Common myeloid progenitor, CD34-positive (primary cell): Measurements from ENCODE around the gene FSCN2.
A peak's percentile ranks its signal among the peaks of the same experiment; 100 is the strongest.

Experiments used
- CTCF ChIA-PET: fragments of 350-600 bp; sonication (Branson Sonifier 250); formaldehyde crosslinking; loops from one replicate; lab custom pipeline; 2021; ENCODE audit warnings: antibody characterized with exemption; lab: Charles Lee
- POLR2A ChIA-PET: fragments of 350-600 bp; sonication (Branson Sonifier 250); formaldehyde crosslinking; loops from one replicate; lab custom pipeline; 2021; ENCODE audit warnings: antibody characterized with exemption; lab: Charles Lee
- DNase-seq, 3 donors: peaks; one replicate each; pipeline versions ENCODE4 v3.0.0 to v3.0.0-alpha.2; 2013
- H3K27ac ChIP-seq, 2 experiments: 1 replicate in 1 of 2; 2 replicates in 1 of 2; pipeline ENCODE4 v1.7.0; 2013; ENCODE audit warnings: inconsistent platforms in 2 of 2, low read length in 2 of 2, mild to moderate bottlenecking in 2 of 2, low read depth in 1 of 2, moderate library complexity in 1 of 2; ENCODE audit not compliant: severe bottlenecking in 2 of 2, insufficient read depth in 1 of 2, poor library complexity in 1 of 2
- H3K27me3 ChIP-seq, 5 experiments: replicated peaks in 2 of 5; 1 replicate in 3 of 5; 2 replicates in 2 of 5; pipeline versions ENCODE4 v1.6.1 to v1.7.0; 2013; ENCODE audit warnings: low read length in 4 of 5, mild to moderate bottlenecking in 2 of 5, moderate library complexity in 2 of 5, inconsistent platforms in 1 of 5; ENCODE audit not compliant: insufficient read depth in 5 of 5, control insufficient read depth in 4 of 5
- H3K36me3 ChIP-seq, 4 experiments: 1 replicate in 2 of 4; 2 replicates in 2 of 4; pipeline versions ENCODE4 v1.6.1 to v1.7.0; 2013; ENCODE audit warnings: low read length in 3 of 4, control low read depth in 1 of 4, mild to moderate bottlenecking in 1 of 4; ENCODE audit not compliant: control insufficient read depth in 4 of 4, insufficient read depth in 4 of 4
- H3K4me1 ChIP-seq, 4 experiments: 1 replicate in 3 of 4; 2 replicates in 1 of 4; pipeline versions ENCODE4 v1.6.1 to v1.7.1; 2013; ENCODE audit warnings: low read length in 3 of 4, mild to moderate bottlenecking in 3 of 4, control low read depth in 1 of 4, inconsistent platforms in 1 of 4, moderate library complexity in 1 of 4; ENCODE audit not compliant: control insufficient read depth in 4 of 4, insufficient read depth in 4 of 4; ENCODE audit errors: control extremely low read depth in 1 of 4
- H3K4me3 ChIP-seq, 7 experiments: 1 replicate in 4 of 7; 2 replicates in 3 of 7; pipeline versions ENCODE4 v1.5.1 to v1.7.0; 2013; ENCODE audit warnings: mild to moderate bottlenecking in 7 of 7, low read length in 6 of 7, moderate library complexity in 6 of 7, inconsistent platforms in 2 of 7, low read depth in 2 of 7, control low read depth in 1 of 7; ENCODE audit not compliant: insufficient read depth in 4 of 7, control insufficient read depth in 1 of 7; ENCODE audit errors: extremely low read depth in 1 of 7
- H3K9me3 ChIP-seq, 5 experiments: 1 replicate in 4 of 5; 2 replicates in 1 of 5; pipeline versions ENCODE4 v1.6.1 to v1.7.1; 2013; ENCODE audit warnings: low read length in 4 of 5, mild to moderate bottlenecking in 2 of 5, inconsistent platforms in 1 of 5, low read depth in 1 of 5, moderate library complexity in 1 of 5; ENCODE audit not compliant: control insufficient read depth in 4 of 5, insufficient read depth in 2 of 5; ENCODE audit errors: control extremely low read depth in 1 of 5
- WGBS: methylation state at CpG from one replicate; pipeline ENCODE4 v1.1.5; 2013; ENCODE audit not compliant: insufficient coverage; 5-methylcytosine and 5-hydroxymethylcytosine counted together

FSCN2 gene

DNA sequence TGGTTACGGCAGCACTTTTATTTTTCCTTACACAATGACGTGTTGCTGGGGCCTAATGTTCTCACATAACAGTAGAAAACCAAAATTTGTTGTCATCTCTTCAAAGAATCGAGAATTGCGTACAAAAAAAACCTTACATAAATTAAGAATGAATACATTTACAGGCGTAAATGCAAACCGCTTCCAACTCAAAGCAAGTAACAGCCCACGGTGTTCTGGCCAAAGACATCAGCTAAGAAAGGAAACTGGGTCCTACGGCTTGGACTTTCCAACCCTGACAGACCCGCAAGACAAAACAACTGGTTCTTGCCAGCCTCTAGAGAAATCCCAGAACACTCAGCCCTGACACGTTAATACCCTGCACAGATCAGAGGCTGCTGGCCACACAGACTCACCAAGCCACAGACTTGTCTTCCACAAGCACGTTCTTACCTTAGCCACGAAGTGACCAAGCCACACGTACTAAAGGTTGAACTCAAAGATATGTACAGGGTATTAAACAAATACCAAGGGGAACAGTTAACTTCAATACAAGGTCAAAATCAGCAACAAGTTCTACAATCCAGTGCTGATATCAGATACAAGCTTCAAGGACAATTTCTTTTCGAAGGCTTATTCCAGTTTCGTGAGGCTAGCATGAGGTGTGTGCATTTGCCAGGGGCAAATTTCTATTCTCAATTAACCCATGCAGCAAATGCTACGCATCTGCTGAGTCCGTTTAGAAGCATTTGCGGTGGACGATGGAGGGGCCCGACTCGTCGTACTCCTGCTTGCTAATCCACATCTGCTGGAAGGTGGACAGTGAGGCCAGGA lies 18.0 kb upstream of the FSCN2 start:
- H3K4me3 ChIP-seq: peak overlapping the region in 6 of 7 experiments; percentile 79 to 94 (median 90)
- H3K4me1 ChIP-seq: peaks cover 4 to 52% (median 47%) of the 10 kb centered on the region in 4 experiments
- no peaks in the 10 kb centered on the region for H3K27me3 ChIP-seq
- no peaks in the 10 kb centered on the region for H3K9me3 ChIP-seq
- 19% methylated on average over 19 of the region's 22 CpGs for WGBS
- ChIA-PET POLR2A (interaction anchor here (2.5 kb wide), 1 partner anchor 12 kb away, joined by 6 read pairs; no protein-coding TSS in a partner anchor), CTCF (interaction anchor here (0.9 to 1.7 kb wide), 5 partner anchors 12 to 204 kb away, joined by 3 to 5 read pairs (median 3); no protein-coding TSS in a partner anchor)
- peaks cover 0 to 36% (median 25%) of the 10 kb centered on the region in 4 experiments for H3K36me3 ChIP-seq
- no peak for DNase-seq
- H3K27ac ChIP-seq: peak overlapping the region in 1 of 2 experiments; percentile 79

DNA sequence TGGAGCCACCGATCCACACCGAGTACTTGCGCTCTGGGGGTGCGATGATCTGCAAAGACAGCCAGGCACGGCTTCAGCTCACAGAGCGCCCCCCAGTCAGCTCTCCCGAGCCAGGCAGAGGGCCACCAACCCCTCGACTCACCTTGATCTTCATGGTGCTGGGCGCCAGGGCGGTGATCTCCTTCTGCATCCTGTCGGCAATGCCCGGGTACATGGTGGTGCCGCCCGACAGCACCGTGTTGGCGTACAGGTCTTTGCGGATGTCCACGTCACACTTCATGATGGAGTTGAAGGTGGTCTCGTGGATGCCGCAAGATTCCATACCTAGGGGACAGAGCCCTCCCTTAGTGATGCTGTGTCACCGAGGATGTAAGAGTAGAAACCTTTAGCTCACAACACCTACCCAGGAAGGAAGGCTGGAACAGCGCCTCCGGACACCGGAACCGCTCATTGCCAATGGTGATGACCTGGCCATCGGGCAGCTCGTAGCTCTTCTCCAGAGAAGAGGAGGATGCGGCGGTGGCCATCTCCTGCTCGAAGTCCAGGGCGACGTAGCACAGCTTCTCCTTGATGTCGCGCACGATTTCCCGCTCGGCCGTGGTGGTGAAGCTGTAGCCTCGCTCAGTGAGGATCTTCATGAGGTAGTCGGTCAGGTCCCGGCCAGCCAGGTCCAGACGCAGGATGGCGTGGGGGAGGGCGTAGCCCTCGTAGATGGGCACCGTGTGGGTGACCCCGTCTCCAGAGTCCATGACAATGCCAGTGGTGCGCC lies 17.2 kb upstream of the FSCN2 start:
- POLR2A ChIA-PET: interaction anchor here (2.5 kb wide), 1 partner anchor 13 kb away, joined by 6 read pairs; no protein-coding TSS in a partner anchor
- H3K4me3 ChIP-seq: peak overlapping the region; percentile 67 to 94 (median 90)
- H3K36me3 ChIP-seq: peaks cover 0 to 36% (median 25%) of the 10 kb centered on the region in 4 experiments
- H3K27me3 ChIP-seq: no peaks in the 10 kb centered on the region
- WGBS: 9% methylated on average over 48 of the region's 48 CpGs
- no peak for DNase-seq
- H3K4me1 ChIP-seq: peaks cover 4 to 59% (median 55%) of the 10 kb centered on the region in 4 experiments
- peak overlapping the region; percentile 40 to 79 for H3K27ac ChIP-seq
- H3K9me3 ChIP-seq: no peaks in the 10 kb centered on the region
- CTCF ChIA-PET: interaction anchor here (0.9 to 2.0 kb wide), 5 partner anchors 13 to 205 kb away, joined by 3 to 6 read pairs (median 3); no protein-coding TSS in a partner anchor

DNA sequence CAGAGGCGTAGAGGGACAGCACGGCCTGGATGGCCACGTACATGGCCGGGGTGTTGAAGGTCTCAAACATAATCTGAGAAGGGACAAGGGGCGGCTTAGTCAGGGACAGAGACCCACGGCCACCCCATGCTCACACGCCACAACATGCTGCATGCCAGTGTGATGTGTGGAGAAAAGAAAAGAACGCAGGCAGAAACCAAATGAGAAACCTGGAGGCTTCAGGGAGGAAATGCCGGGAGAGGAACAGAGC lies 16.7 kb upstream of the FSCN2 start:
- ChIA-PET POLR2A (interaction anchor here (0.6 to 2.5 kb wide), 2 partner anchors 14 to 313 kb away, joined by 4 to 6 read pairs; no protein-coding TSS in a partner anchor), CTCF (interaction anchor here (1.1 to 2.0 kb wide), 3 partner anchors 13 to 205 kb away, joined by 3 to 6 read pairs (median 3); no protein-coding TSS in a partner anchor)
- H3K27me3 ChIP-seq: no peaks in the 10 kb centered on the region
- peak overlapping the region; percentile 67 to 94 (median 90) for H3K4me3 ChIP-seq
- peak overlapping the region; percentile 40 to 79 for H3K27ac ChIP-seq
- DNase-seq: no peak
- H3K4me1 ChIP-seq: peaks cover 4 to 62% (median 57%) of the 10 kb centered on the region in 4 experiments
- no peaks in the 10 kb centered on the region for H3K9me3 ChIP-seq
- 8% methylated on average over 9 of the region's 9 CpGs for WGBS
- H3K36me3 ChIP-seq: peaks cover 0 to 36% (median 25%) of the 10 kb centered on the region in 4 experiments

DNA sequence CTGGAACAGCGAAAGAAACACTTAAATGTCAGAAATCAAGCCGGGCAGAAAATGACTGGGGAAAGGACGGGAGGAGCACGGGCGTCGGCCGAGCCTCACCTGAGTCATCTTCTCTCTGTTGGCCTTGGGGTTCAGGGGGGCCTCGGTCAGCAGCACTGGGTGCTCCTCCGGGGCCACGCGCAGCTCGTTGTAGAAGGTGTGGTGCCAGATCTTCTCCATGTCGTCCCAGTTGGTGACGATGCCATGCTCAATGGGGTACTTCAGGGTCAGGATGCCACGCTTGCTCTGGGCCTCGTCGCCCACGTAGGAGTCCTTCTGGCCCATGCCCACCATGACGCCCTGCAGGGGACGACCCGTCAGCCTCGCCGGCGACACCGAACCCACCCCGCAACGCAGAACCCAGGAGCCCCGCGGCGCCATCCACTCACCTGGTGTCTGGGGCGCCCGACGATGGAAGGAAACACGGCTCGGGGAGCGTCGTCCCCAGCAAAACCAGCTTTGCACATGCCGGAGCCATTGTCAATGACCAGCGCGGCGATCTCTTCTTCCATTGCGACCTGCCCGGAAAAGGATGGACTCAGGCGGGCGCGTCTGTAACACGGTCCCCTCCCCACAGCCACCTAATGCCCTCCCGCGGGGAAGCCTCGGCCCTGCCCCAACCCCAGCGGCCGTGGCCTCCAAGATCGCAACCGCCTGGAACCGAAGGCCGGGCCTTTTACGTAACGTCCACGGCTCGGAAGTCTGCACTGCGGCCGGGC lies 16.2 kb upstream of the FSCN2 start:
- ChIA-PET CTCF (interaction anchor here (1.1 to 2.0 kb wide), 2 partner anchors 14 to 27 kb away, joined by 3 to 6 read pairs; no protein-coding TSS in a partner anchor), POLR2A (interaction anchor here (0.6 to 2.8 kb wide), 5 partner anchors 14 to 314 kb away, joined by 3 to 10 read pairs (median 4); partner anchors contain the start of gene BAHCC1)
- no peak for DNase-seq
- under 1% methylated on average over 52 of the region's 62 CpGs for WGBS
- Histone ChIP-seq H3K4me3 (peak overlapping the region; percentile 67 to 94 (median 90)), H3K27me3 (no peaks in the 10 kb centered on the region), H3K36me3 (peaks cover 0 to 36% (median 25%) of the 10 kb centered on the region in 4 experiments), H3K4me1 (peaks cover 4 to 62% (median 57%) of the 10 kb centered on the region in 4 experiments), H3K27ac (peak overlapping the region; percentile 40 to 79), H3K9me3 (no peaks in the 10 kb centered on the region)

DNA sequence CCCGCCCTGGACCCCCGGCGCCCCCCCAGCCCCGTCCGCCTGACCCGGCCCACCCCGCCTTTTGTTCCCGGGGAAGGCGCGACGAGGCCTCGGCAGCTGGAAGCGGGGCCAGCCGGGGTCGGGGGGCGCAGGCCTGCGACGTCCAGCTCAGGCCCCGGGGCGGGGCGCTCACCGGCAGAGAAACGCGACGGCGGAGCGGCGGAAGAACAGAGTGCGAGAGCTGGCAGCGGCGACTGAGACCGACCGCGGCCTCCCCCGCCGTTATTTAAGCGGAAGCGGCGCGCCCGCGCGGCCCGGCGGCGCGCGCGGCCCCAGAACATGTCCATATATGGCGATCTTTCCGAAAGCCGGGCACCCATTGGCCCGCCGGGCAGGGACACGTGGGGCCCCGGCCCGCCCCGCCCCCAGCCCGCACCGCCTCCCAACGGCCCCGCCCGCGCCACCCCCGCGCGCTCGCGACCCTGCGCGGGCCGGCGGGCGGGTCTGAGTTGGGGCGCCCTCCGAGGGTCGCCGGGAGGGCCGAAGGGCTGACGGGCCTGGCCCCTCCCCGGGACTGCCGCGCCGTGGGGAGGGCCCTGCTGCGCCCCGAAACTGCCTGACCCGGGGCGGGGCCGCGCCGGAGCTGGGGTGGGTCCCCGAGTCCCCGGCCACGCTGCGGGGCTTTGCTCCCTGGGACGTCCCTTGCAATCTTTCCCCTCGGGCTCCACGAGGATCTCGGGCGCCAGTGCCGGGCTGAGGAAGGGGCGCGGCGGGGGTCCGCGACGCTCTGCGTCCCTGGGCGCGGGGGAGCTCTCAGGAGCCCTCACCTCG lies 15.4 kb upstream of the FSCN2 start, which contains the start of gene ACTG1:
Gene ACTG1, minus strand, starts transcription at position 238 of the 810 bp plus-strand sequence. CDS start 445 bp downstream, outside the sequence.
- peaks cover 0 to 36% (median 25%) of the 10 kb centered on the region in 4 experiments for H3K36me3 ChIP-seq
- ChIA-PET CTCF (interaction anchor here (0.6 to 2.0 kb wide), 3 partner anchors 11 to 142 kb away, joined by 3 to 6 read pairs (median 5); no protein-coding TSS in a partner anchor), POLR2A (interaction anchor here (0.7 to 2.8 kb wide), 6 partner anchors 14 to 118 kb away, joined by 3 to 10 read pairs (median 4); partner anchors contain the start of gene BAHCC1)
- peak within 1 kb of the TSS; percentile 67 to 94 (median 90) for H3K4me3 ChIP-seq
- H3K27me3 ChIP-seq: no peaks in the 10 kb centered on the region
- peaks cover 4 to 62% (median 58%) of the 10 kb centered on the region in 4 experiments for H3K4me1 ChIP-seq
- under 1% methylated on average over 95 of the region's 111 CpGs for WGBS
- H3K9me3 ChIP-seq: no peaks in the 10 kb centered on the region
- H3K27ac ChIP-seq: peak within 1 kb of the TSS; percentile 40 to 79
- DNase-seq: peak; percentile 88 to 95 (median 94)
